GM18519 (cell line): ENCODE data around the gene KLHL18.
A peak's percentile ranks its signal among the peaks of the same experiment; 100 is the strongest.
"Not testable (repeated sequence)": the region's sequence is repeated elsewhere in the genome, so short reads cannot be mapped to it uniquely, and the experiment has no call there.

Experiments used
- ATAC-seq: cut with Tn5 transposase; IDR thresholded peaks from one replicate; pipeline ENCODE4 v1.9.1; 2021; ENCODE audit warnings: mild to moderate bottlenecking, moderate library complexity; ENCODE audit not compliant: unreplicated experiment, low FRiP score

Gene KLHL18

DNA sequence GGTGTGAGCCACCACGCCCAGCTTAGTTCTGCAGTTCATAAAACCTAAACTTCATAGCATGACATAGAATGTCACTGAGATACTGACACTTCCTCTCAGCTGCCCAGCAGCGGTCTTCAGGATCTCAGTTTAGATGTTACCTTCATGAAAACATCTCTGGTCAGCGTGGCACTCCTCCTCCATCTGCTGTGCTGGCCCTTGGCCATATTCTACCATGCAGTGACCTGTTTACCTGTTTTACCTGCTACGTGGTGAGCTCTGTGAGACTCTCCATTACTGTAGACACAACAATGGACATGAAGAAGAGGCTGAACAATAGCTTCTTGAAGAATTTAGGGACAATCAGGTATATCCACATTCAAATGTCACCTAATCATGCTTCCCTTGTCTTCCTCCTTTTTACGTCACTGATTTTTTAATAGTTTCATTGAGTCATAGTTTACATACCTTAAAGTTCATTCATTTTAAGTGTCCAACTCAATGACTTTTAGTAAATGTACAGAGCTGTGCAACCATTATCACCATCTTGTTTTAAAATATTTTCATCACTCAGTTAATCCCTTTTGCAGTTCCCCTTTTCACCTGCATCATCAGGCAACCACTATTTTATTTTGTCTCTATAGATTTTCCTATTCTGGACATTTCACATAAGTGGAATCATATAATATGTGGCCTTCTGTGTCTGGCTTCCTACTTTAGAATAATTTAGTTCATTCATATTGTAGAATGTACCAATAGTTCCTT, 65.8 kb downstream of the KLHL18 start:
- no peak for ATAC-seq

DNA sequence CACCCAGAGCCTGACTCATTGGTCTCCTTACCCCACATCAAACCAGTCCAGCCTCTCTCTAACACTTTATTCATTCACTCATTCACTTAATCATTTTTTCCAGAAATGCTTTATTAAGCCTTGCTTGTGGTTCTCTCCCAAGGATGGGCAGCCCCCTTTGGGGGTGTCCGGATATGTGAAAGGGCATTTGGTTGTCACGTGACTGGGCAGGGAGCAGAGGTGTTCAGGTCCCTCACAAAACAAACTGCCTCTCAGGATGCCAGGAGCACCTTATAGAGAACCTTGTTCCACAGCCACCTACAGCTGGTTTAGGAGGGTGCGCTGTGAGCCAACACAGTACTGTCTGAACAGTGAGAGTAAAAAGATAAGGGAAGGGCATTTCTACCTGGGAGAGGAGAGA, 72.3 kb downstream of the KLHL18 start:
- ATAC-seq, result no peak

DNA sequence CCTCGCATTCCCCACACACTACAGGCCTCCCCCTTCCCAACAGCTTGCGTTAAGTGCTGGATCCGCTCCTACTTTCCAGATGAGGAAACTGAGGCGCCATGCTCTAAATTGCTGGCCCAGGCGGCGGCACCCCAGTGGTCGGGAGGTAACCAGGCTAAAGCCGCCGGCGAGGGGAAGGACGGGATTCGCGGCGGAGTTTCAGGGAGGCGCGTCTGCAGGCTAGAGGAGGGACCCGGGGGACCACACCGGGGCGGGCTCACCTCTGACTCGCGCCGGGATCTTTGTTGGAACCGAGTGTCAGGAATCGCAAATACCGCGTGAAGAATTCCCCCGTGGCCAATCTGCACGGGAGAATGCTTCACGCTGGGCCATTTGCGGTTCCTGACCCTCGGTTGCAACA, 73.5 kb downstream of the KLHL18 start:
- no peak for ATAC-seq

DNA sequence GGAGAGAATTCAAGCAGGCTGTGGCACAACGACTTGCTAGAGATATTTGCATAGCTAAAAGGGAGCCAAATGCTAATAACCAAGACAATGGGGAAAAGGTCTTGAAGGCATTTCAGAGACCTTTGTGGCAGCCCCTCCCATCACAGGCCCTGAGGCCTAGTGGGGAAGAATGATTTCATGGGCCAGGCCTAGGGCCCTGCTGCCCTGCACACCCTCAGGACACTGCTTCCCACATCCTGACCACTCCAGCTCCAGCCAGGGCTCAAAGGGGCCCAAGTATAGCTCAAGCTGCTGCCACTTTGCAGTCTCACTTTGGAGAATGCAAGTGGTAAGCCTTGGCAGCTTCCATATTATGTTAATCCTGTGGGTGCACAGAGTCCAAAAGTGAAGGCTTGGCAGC, 76.6 kb downstream of the KLHL18 start:
- ATAC-seq, result no peak

DNA sequence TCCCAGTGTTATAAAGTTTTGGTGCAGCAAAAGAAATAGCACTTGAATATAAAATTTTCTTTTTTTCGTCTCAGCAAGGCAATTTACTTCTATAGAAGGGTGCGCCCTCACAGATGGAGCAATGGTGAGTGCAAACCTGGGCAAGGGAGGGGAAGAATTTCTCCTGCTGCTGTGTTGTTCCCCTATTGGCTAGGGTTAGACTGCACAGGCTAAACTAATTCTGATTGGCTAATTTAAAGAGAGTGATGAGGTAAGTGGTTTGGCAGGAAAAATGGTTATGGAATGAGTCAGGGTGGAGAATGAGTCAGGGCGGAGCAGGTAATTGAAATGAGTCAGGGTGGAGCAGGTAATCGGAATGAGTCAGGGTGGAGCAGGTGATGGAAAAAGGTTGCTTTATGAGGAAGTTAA, 77.4 kb downstream of the KLHL18 start:
- not testable (repeated sequence) for ATAC-seq

DNA sequence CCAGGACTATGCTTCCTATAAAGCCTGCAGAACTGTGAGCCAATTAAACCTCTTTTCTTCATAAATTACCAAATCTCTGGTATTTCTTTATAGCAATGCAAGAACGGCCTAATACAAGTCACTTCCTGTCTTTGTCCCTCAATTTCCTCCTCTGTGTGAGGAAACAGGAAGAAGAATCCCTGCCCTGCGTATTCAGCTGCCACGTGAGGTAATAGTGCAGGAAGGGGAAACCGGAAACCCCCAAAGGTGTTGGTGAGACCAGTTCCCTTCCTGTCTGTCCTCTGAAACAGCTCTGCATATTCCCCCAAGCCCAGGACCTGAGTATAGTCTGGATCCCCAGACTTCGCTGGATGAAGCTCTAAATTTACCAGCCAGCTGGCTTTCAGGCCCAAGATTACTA, 80.0 kb downstream of the KLHL18 start:
- no peak for ATAC-seq

DNA sequence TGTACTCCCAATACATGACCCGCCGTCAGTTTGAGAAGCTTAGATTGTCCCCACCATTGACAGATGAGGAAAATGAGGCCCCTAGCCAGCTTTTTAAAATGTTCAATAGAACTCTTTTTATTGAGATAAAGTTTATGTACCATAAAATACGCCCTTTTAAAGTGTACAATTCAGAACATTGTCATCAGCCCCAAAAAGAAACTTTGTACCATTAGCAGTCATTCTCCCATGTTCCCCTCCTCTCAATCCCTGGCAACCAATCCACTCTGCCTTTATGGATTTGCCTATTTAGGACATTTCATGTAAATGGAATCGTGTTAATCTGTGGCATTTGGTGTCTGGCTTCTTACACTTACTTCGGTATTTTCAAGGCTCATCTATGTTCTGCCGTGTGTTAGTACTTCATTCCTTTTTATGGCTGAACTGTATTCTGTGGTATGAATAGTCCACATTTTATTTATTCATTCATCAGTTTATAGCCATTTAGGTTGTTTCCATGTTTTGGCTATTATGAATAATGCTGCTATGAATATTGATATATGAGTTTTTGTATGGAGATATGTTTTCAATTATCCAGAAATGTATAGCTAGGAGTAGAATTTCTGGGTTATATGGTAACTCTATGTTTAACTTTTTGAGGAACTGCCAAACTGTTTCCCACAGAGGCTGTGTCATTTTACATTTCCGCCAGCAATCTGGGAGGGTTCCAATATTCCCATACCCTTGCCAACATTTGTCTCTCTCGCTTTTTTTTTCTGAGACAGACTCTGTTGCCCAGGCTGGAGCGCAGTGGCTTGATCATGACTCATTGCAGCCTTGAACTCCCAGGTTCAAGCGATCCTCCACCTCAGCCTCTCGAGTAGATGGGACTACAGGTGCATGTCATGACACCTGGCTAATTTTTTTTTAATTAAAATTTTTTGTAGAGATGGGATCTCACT, 82.7 kb downstream of the KLHL18 start:
- no peak for ATAC-seq

DNA sequence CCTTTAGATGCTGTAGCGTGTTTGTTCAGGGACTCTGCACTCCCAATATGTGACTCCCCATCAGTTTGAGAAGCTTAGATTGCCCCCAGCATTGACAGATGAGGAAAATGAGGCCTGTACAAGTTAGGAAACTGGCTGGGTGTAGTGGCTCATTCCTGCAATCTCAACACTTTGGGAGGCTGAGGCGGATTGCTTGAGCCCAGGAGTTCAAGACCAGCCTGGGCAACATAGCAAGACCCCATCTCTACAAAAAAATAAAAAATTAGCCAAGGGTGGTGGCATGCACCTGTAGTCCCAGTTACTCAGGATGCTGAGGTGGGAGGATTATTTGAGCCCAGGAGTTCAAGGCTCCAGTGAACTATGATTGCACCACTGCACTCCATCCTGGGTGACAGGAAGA, 84.1 kb downstream of the KLHL18 start:
- ATAC-seq, result no peak

DNA sequence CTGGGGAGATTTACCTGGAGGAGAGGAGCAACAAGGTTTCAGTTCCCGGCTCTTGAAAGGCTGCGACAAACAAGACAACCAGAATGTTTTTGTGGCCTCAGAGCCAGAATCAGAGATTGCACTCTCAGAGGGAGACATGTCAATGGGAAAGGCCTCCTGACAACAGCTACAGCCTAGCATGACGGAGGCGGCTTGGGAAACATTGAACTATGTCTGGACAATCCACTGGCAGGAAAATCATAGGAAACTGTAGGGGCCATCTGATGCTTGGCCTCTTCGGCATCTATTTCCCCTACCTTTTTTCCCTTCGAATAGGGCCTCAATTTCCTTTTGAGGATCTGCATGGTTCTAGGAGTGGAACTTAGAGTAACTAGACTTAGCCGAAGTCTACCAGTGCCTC, 84.9 kb downstream of the KLHL18 start:
- no peak for ATAC-seq

DNA sequence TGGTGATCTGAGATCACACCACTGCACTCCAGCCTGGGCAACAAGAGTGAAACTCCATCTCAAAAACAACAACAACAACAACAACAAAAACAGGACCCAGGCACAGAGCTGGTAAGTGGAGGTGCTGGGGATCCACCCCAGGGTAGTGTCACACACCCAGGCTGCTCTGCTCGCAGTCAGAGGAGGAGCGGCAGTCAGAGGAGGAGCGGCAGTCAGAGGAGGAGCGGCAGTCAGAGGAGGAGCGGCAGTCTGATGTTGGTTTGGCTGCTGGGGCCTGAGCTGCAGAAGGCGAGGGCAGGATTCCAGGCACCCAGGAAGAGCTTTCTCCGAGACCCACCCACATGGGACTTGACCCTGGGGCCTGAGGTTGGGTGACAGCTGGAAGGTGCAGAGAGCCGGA, 87.3 kb downstream of the KLHL18 start:
- ATAC-seq, result not testable (repeated sequence)

DNA sequence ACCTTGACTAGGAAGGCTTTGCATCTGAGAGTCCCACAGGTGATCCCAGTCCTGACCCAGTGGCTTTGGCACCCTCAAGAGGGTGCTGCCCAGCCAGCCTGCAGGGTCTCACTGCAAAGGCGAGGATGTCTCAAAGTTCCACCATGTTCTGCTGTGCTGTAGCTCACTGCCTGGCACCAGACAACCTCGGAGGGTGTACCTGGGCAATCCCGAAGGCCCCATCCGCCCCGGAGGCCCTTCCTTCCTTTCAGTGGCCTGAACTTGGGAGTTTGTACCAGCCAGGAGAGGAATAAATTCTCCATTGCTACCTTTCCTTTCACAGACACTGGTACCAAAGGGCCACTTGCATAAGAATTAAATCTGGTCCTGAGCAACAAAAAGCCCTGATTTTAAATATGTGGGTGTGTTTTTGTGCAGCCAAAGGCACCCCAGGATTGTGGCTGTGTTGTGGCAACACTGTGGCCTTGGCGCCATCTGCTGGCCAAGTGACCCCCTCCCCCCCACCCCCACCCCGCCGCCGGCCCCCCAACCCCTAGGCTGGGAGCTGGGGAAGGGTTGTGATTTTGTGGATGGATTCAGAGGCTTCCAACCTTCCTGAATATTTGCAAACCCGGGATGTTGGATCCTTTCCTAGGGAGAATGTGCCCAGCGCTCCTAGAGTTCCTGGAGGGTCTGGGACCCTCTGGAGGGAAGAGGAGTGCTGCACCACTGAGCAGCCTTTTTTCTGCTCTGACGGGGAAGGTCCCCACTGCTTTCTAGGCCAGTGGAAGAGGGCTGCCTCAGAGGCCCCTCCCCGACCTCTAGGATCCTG, 88.3 kb downstream of the KLHL18 start:
- no peak for ATAC-seq

DNA sequence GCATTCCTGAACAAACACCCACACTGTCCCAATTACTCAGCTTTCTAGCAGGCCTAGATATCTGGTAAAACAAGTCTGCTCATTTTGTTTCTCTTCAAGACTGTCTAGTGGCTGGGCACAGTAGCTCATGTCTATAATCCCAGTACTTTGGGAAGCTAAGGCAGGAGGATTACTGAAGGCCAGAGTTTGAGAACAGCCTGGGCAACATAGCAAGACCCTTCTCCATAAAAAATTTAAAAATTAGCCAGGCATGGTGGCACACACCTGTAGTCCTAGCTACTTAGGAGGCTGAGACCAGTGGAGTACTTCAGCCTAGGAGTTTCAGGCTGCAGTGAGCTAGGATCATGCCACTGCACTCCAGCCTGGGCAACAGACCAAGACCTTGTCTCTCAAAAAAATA, 91.8 kb downstream of the KLHL18 start:
- no peak for ATAC-seq

DNA sequence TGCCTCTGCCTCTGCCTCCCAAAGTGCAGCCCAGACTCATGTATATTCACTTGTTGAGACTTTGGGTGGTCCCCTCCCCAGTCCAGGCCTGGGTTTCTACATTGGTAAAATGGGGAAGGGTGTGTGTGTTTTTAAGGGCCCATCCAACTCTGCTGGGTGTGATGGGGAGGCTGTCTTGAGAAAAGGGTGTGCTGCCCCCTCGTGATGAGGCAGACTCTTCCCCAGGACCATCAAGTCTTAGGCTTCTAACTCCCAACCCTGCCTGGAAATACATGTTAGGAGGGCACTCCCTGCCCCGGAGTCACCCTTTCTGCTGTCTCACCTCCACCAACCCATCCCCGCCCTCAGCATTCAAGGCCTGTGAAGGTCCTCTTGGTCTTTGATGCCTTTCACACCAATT, 93.6 kb downstream of the KLHL18 start:
- ATAC-seq, result no peak

DNA sequence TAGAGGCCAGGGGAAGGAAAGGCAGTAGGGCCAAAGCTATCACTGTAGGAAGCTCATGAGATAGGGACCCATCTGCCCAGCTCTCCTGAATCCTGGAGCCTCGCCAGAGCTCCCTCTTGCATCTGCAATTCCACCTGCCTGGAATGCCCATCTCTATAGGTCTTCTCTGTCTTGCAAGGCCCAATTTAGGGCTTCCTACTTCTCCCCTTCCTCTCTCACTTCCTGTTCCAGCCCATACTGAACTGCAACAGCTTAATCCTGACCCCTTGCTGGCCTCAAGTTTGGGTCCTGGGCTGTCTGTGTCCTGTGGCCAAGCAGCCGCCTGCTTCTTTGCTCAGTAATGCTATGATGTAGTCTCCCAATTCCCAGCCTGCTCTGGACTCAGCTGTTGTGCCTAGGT, 94.4 kb downstream of the KLHL18 start:
- no peak for ATAC-seq

DNA sequence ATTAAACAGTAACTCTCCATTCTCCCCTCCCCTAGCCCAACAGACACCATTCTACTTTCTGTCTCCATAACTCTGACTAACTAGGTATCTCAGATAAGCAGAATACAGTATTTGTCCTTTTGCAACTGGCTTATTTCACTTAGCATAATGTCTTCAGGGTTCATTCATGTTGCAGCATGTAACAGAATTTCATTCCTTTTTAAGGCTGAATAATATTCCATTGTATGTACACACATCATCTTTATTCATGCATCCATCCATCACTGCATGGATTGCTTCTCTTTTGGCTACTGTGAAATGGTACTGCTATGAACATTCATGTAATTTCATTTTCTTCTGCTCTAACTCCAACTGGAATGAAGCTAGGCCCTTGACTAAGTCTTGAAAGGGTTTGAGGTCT, 96.1 kb downstream of the KLHL18 start:
- no peak for ATAC-seq

DNA sequence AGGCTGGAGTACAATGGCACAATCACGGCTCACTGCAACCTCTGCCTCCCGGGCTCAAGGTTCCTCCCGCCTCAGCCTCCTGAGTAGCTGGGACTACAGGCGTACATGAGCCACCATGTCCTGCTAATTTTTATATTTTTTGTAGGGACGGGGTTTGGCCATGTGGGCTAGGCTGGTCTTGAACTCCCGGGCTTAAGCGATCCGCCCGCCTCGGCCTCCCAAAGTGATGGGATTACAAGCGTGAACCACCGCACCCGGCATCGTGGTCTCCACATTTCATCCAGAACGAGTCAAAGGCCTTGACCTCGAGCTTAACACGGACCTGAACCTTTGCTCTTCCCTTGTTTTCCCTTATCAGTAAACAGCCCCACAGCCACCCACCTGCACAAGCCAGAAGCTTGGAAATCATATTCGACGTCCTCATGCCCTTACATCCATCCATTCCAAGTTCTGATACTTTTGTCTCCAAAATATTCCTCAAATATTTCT, 96.7 kb downstream of the KLHL18 start:
- ATAC-seq, result no peak

DNA sequence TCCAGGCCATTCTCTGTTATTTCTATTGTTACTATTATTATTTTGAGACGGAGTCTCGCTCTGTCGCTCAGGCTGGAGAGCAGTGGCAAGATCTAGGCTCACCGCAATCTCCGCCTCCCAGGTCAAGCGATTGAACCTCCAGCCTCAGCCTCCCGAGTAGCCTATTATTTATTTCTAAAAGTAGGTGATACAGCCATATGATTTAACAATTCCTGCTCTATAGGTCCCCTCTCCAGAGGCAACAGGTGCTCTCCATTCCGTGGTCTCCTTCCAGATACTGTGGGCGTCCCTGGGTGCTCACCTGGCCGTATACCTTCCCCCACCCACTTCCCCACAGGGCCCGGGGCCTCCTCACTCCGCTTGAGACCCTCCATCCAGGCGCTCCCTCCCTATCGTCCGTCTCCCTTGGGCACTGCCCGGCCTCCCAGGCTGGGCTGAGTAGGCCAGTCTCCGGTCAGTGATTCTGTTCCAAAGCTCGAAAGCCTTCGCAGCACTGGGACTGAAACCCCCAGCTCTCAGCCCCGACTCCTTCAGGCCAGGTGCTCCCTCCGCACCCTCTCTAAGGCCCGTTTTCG, 97.4 kb downstream of the KLHL18 start:
- no peak for ATAC-seq

DNA sequence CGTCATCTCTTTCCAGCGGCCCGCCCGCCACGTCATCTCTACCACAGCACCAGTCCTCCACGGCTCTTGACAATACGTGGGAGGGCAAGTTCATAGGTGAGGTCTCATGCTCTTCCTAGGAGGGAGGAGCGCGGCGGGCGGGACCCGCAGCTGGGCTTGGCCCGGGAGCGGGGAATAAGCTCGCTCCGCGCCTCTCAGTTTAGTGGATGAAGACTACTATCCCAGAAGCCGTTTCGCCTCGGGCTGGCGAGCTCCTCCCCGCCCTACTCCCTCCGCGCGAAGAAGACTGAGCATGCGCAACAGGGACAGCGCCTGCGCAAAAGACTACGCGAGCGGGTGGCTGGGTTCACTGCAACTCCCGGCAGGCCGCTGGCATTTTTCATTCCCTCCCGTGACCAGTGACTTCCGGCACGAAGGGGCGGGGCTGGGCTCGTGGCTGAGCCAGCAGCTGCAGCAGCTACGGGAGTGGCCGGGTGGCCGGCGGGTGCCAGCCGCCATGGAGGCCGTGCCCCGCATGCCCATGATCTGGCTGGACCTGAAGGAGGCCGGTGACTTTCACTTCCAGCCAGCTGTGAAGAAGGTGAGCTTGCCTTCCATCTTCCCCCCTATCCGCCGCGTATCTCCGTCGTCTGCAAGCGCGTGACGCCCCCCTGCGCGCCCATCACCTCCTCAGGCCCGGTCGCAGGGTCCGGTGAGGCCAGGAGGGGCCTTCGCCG, 98.0 kb downstream of the KLHL18 start, which contains the start of gene PTPN23:
Gene PTPN23, plus strand, starts transcription at position 421 of the 716 bp plus-strand sequence. Its CDS starts 76 bp downstream, at position 497.
- peak; percentile 47 for ATAC-seq

DNA sequence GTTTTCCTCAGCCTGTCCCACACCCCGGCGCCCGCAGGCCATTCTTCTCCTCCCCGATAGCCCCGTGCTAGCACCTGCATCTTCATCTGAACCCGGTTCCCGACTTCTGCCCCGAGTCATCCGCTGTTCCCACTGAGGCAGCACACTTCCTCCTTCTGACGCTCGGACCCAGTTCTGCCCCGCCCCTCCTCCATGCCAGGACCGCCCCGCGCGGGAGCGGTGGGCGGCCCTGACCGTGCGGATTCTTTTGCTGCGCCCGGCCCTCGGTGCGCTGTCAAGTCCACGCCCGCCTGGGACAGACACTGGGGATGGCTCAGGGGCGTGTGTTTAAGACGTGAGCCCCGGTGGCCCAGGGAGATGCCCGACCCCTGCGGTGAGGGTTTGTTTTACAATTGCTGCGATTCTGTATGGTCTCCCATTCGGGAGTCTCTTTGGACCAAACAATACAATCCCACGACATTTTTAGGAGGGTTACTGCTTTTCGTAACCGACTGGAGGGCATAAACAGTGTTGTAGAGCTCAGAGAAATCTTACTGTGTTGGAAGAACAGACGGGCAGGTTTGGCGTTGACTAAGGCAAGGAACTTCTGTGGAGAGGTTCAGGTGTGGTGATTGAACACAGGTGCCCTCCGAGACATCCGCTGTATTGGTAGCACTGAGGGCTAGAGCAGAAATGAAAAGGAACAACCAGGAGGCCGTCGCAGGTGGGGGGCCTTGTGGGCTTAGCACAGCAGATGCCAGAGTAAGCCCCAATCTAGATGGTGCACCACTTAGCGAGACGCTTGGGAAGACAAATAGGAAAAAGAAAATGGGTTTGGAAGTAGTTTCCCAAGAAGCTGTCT, 98.8 kb downstream of the KLHL18 start:
- ATAC-seq, result peak; percentile 38
